CD8-positive, alpha-beta memory T cell (primary cell): Measurements from ENCODE around the gene PGAM1. TPM values are rescaled to one million over a fixed set of nuclear protein-coding genes. Genes with fewer than 3 reads are reported as not detected.

Experiments used
- CTCF ChIA-PET: fragments of 350-600 bp; sonication (Branson Sonifier 250); formaldehyde crosslinking; loops from one replicate; lab custom pipeline; 2021; ENCODE audit warnings: antibody characterized with exemption; lab: Charles Lee
- POLR2A ChIA-PET: fragments of 350-600 bp; sonication (Branson Sonifier 250); formaldehyde crosslinking; loops from one replicate; lab custom pipeline; 2021; ENCODE audit warnings: antibody characterized with exemption; lab: Charles Lee
- DNase-seq, 5 donors: peaks; one replicate each; pipeline versions ENCODE4 v3.0.0 to v3.0.0-alpha.2; 2020 to 2022; ENCODE audit warnings: mixed read lengths in 1 of 5
- H3K27ac ChIP-seq: one replicate; pipeline ENCODE4 v1.7.0; 2013; ENCODE audit warnings: low read depth, mild to moderate bottlenecking, low read length, moderate library complexity
- H3K27me3 ChIP-seq: 2 replicates; pipeline ENCODE4 v1.7.0; 2013; ENCODE audit warnings: low read length, mild to moderate bottlenecking; ENCODE audit not compliant: insufficient read depth, poor library complexity, severe bottlenecking
- H3K36me3 ChIP-seq: 2 replicates; pipeline ENCODE4 v1.7.0; 2013; ENCODE audit warnings: mild to moderate bottlenecking, low read length, moderate library complexity; ENCODE audit not compliant: insufficient read depth
- H3K4me1 ChIP-seq: 2 replicates; pipeline ENCODE4 v1.7.0; 2013; ENCODE audit warnings: mild to moderate bottlenecking, low read length, moderate library complexity; ENCODE audit not compliant: insufficient read depth
- H3K4me3 ChIP-seq: 2 replicates; pipeline ENCODE4 v1.7.0; 2013; ENCODE audit warnings: mild to moderate bottlenecking, low read length
- H3K9me3 ChIP-seq: 2 replicates; pipeline ENCODE4 v1.7.0; 2013; ENCODE audit warnings: mild to moderate bottlenecking, low read length
- H3K27ac Mint-ChIP-seq, 8 donors: one replicate each; pipeline ENCODE4 v1.8.0; 2020 to 2021; ENCODE audit warnings: mixed read lengths in 8 of 8, mild to moderate bottlenecking in 6 of 8, inconsistent platforms in 3 of 8, moderate library complexity in 3 of 8
- H3K27me3 Mint-ChIP-seq, 2 donors: one replicate each; pipeline ENCODE4 v1.8.0; 2020 to 2021; ENCODE audit warnings: mixed read lengths in 2 of 2, mild to moderate bottlenecking in 1 of 2, moderate library complexity in 1 of 2
- H3K36me3 Mint-ChIP-seq, 3 donors: one replicate each; pipeline ENCODE4 v1.8.0; 2020 to 2021; ENCODE audit warnings: mixed read lengths in 3 of 3, inconsistent platforms in 1 of 3, mild to moderate bottlenecking in 1 of 3
- H3K4me1 Mint-ChIP-seq, 3 donors: one replicate each; pipeline ENCODE4 v1.8.0; 2020 to 2021; ENCODE audit warnings: mixed read lengths in 3 of 3, inconsistent platforms in 1 of 3, mild to moderate bottlenecking in 1 of 3
- H3K4me3 Mint-ChIP-seq, 7 donors: one replicate each; pipeline ENCODE4 v1.8.0; 2020 to 2021; ENCODE audit warnings: mixed read lengths in 7 of 7, mild to moderate bottlenecking in 6 of 7, moderate library complexity in 4 of 7, inconsistent platforms in 2 of 7
- H3K9me3 Mint-ChIP-seq, 5 donors: one replicate each; pipeline ENCODE4 v1.8.0; 2020 to 2022; ENCODE audit warnings: mixed read lengths in 5 of 5, mild to moderate bottlenecking in 3 of 5, moderate library complexity in 2 of 5, inconsistent platforms in 1 of 5
- polyA plus RNA-seq: library from polyadenylated mRNA; unstranded; fragments of 300-500 nt; fragmentation: Illumina TruSeq; gene quantifications from one replicate; pipeline ENCODE4 v1.2.3, GENCODE V29; 2021
- total RNA-seq, 2 experiments: library from RNA; stranded (reverse); gene quantifications; one replicate each; pipeline ENCODE4 v1.2.3, GENCODE V29; 2021

PGAM1 gene
- total and polyA plus RNA-seq, 3 experiments from 2014 or later, result 309 to 1,097 (median 1,086) TPM

GRCh38 chr10:97459111-97459510 lies 33.1 kb downstream of the PGAM1 start:
- Mint-ChIP-seq H3K27me3 (no peaks in the 10 kb centered on the region), H3K9me3 (no peaks in the 10 kb centered on the region), H3K4me3 (no peak overlapping the region), H3K27ac (peak overlapping the region in 1 of 8 donors; percentile 51), H3K4me1 (peaks cover 0 to 7% (median 5%) of the 10 kb centered on the region in 3 donors), H3K36me3 (peaks cover 4 to 89% (median 26%) of the 10 kb centered on the region in 3 donors)
- peaks cover 58% of the 10 kb centered on the region for H3K36me3 ChIP-seq
- CTCF ChIA-PET, result no interaction called here
- no peaks in the 10 kb centered on the region for H3K27me3 ChIP-seq
- H3K9me3 ChIP-seq, result no peaks in the 10 kb centered on the region
- DNase-seq, result no peak
- H3K4me3 ChIP-seq, result no peak overlapping the region
- no peak overlapping the region for H3K27ac ChIP-seq
- H3K4me1 ChIP-seq, result no peaks in the 10 kb centered on the region
- POLR2A ChIA-PET, result no interaction called here

GRCh38 chr10:97459933-97460332 lies 33.9 kb downstream of the PGAM1 start:
- Histone ChIP-seq H3K36me3 (peaks cover 58% of the 10 kb centered on the region), H3K4me3 (no peak overlapping the region), H3K4me1 (no peaks in the 10 kb centered on the region), H3K9me3 (no peaks in the 10 kb centered on the region), H3K27me3 (no peaks in the 10 kb centered on the region), H3K27ac (no peak overlapping the region)
- no peaks in the 10 kb centered on the region for H3K9me3 Mint-ChIP-seq
- ChIA-PET POLR2A (no interaction called here), CTCF (no interaction called here)
- no peak for DNase-seq
- H3K36me3 Mint-ChIP-seq, result peaks cover 4 to 93% (median 26%) of the 10 kb centered on the region in 3 donors
- no peaks in the 10 kb centered on the region for H3K27me3 Mint-ChIP-seq
- peak overlapping the region in 2 of 8 donors; percentile 11 to 70 for H3K27ac Mint-ChIP-seq
- no peak overlapping the region for H3K4me3 Mint-ChIP-seq
- H3K4me1 Mint-ChIP-seq, result no peaks in the 10 kb centered on the region

GRCh38 chr10:97462309-97462708 lies 36.3 kb downstream of the PGAM1 start:
- POLR2A ChIA-PET, result no interaction called here

DNA sequence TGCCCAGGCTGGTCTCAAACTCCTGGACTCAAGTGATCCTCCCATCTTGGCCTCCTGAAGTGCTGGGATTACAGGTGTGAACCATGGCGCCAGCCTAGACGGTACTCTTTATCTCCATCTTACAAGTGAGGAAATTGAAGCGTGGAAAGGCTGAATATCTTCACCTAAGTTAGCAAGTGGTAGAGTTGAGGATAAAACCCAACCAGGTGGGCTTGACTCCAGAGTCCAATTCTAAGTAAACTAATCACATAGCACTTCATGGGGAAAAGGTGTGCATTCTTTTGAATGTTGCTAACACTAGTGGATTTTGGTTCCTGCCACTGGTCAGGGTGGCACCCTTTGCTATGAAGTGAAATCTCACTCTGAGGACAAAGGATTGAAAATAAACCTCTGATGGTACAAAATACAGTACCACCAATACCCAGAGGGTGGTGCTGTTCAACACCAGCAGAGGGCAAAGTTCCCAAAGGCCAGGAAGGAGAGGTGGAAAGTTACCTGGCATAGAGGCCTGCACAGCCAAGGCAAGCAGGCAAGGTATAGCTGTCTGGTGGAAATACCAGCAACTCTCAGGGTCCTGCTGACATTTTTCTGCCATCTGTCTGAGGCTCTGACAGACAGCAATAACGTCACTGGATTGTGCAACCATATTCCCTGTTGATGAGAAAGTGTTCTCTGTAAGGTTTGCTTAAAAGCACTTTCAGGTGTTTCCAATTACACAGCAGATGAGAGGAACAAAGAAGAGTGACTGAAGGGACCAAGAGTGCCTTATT lies 37.6 kb downstream of the PGAM1 start:
- Mint-ChIP-seq H3K4me3 (no peak overlapping the region), H3K9me3 (no peaks in the 10 kb centered on the region), H3K4me1 (no peaks in the 10 kb centered on the region), H3K36me3 (peaks cover 4 to 95% (median 22%) of the 10 kb centered on the region in 3 donors), H3K27ac (peak overlapping the region in 5 of 8 donors; percentile 0 to 92 (median 38)), H3K27me3 (no peaks in the 10 kb centered on the region)
- DNase-seq, result peak in 4 of 5 donors; percentile 3 to 51 (median 32)
- no peaks in the 10 kb centered on the region for H3K4me1 ChIP-seq
- peaks cover 61% of the 10 kb centered on the region for H3K36me3 ChIP-seq
- no peaks in the 10 kb centered on the region for H3K27me3 ChIP-seq
- POLR2A ChIA-PET, result no interaction called here
- H3K4me3 ChIP-seq, result no peak overlapping the region
- no peaks in the 10 kb centered on the region for H3K9me3 ChIP-seq
- CTCF ChIA-PET, result interaction anchor here (0.7 to 4.7 kb wide), 7 partner anchors 9 to 185 kb away, joined by 3 to 24 read pairs (median 3); partner anchors contain the start of gene RRP12
- H3K27ac ChIP-seq, result no peak overlapping the region

More at GRCh38 chr10:97462309-97462708, 36.3 kb downstream of the PGAM1 start:
- H3K27me3 ChIP-seq, result no peaks in the 10 kb centered on the region
- Mint-ChIP-seq H3K36me3 (peaks cover 4 to 93% (median 27%) of the 10 kb centered on the region in 3 donors), H3K9me3 (no peaks in the 10 kb centered on the region), H3K4me3 (no peak overlapping the region), H3K4me1 (no peaks in the 10 kb centered on the region), H3K27me3 (no peaks in the 10 kb centered on the region), H3K27ac (peak overlapping the region in 3 of 8 donors; percentile 11 to 68 (median 11))
- no peak overlapping the region for H3K27ac ChIP-seq
- H3K4me3 ChIP-seq, result no peak overlapping the region
- DNase-seq, result no peak
- peaks cover 56% of the 10 kb centered on the region for H3K36me3 ChIP-seq
- no peaks in the 10 kb centered on the region for H3K4me1 ChIP-seq
- H3K9me3 ChIP-seq, result no peaks in the 10 kb centered on the region
- CTCF ChIA-PET, result interaction anchor here (0.7 kb wide), 1 partner anchor 90 kb away, joined by 3 read pairs; no protein-coding TSS in a partner anchor

DNA sequence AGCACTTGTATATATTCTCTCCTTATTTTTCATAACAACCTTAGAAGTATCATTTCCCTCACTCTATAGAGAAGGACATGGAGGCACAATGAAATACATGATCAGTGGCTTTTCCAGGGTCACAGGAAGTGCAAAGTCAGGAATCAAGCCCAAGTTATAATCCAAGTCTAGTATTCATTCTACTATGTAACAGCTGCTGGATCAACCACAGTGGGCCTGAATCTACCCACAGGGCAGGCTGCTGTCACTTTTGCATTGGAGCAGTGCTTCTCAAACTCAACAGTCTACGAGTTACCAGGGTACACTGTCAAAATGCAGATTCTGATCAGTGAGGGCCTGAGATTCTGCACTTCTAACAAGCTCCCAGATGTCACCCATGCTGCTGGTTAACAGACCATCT lies 38.2 kb downstream of the PGAM1 start:
- CTCF ChIA-PET, result interaction anchor here (0.8 to 4.7 kb wide), 7 partner anchors 10 to 186 kb away, joined by 3 to 24 read pairs (median 3); partner anchors contain the start of gene RRP12
- Mint-ChIP-seq H3K9me3 (no peaks in the 10 kb centered on the region), H3K27me3 (no peaks in the 10 kb centered on the region), H3K27ac (peak overlapping the region in 3 of 8 donors; percentile 0 to 92 (median 4)), H3K4me1 (no peaks in the 10 kb centered on the region), H3K36me3 (peaks cover 4 to 95% (median 19%) of the 10 kb centered on the region in 3 donors), H3K4me3 (no peak overlapping the region)
- H3K4me1 ChIP-seq, result no peaks in the 10 kb centered on the region
- no peak overlapping the region for H3K4me3 ChIP-seq
- POLR2A ChIA-PET, result interaction anchor here (0.6 kb wide), 1 partner anchor 155 kb away, joined by 3 read pairs; no protein-coding TSS in a partner anchor
- no peaks in the 10 kb centered on the region for H3K27me3 ChIP-seq
- H3K36me3 ChIP-seq, result peaks cover 59% of the 10 kb centered on the region
- no peak for DNase-seq
- no peaks in the 10 kb centered on the region for H3K9me3 ChIP-seq
- no peak overlapping the region for H3K27ac ChIP-seq

DNA sequence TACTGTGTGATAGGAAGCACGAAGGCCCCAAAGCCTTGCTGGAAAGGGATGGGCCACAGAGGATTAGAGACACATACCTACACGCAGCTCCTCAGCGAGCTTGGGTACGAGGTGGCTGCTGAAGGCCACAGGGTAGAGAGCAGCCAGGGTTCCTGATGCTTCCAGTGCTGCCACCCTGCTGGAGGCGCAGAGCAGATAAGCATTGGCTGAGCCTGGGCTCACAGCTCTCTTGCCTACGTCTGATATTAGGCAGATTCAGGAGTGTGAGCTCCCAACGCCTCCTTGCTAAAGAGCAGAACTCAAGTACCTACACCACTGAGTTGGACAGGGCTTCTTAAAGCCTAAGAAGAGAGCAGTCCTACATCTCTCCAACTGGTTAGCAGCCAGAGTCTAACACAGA lies 40.0 kb downstream of the PGAM1 start:
- Histone ChIP-seq H3K4me3 (no peak overlapping the region), H3K36me3 (peaks cover 58% of the 10 kb centered on the region), H3K27ac (no peak overlapping the region), H3K27me3 (no peaks in the 10 kb centered on the region), H3K4me1 (no peaks in the 10 kb centered on the region), H3K9me3 (no peaks in the 10 kb centered on the region)
- no peaks in the 10 kb centered on the region for H3K4me1 Mint-ChIP-seq
- H3K36me3 Mint-ChIP-seq, result peaks cover 0 to 94% (median 11%) of the 10 kb centered on the region in 3 donors
- POLR2A ChIA-PET, result no interaction called here
- H3K9me3 Mint-ChIP-seq, result no peaks in the 10 kb centered on the region
- no peak for DNase-seq
- H3K27ac Mint-ChIP-seq, result peak overlapping the region in 1 of 8 donors; percentile 81
- no peaks in the 10 kb centered on the region for H3K27me3 Mint-ChIP-seq
- no peak overlapping the region for H3K4me3 Mint-ChIP-seq
- CTCF ChIA-PET, result interaction anchor here (1.1 to 4.7 kb wide), 6 partner anchors 8 to 106 kb away, joined by 3 to 24 read pairs (median 4); partner anchors contain the start of gene ANKRD2

- Histone ChIP-seq H3K4me3 (no peak overlapping the region), H3K27ac (no peak overlapping the region), H3K9me3 (no peaks in the 10 kb centered on the region), H3K27me3 (no peaks in the 10 kb centered on the region), H3K4me1 (no peaks in the 10 kb centered on the region), H3K36me3 (peaks cover 53% of the 10 kb centered on the region)
- Mint-ChIP-seq H3K4me3 (no peak overlapping the region), H3K27ac (peak overlapping the region in 3 of 8 donors; percentile 8 to 41 (median 30)), H3K4me1 (no peaks in the 10 kb centered on the region), H3K27me3 (no peaks in the 10 kb centered on the region), H3K9me3 (no peaks in the 10 kb centered on the region), H3K36me3 (peaks cover 0 to 90% (median 9%) of the 10 kb centered on the region in 3 donors)
- DNase-seq, result no peak
- POLR2A ChIA-PET, result no interaction called here
- CTCF ChIA-PET, result interaction anchor here (1.1 to 4.7 kb wide), 5 partner anchors 15 to 188 kb away, joined by 3 to 24 read pairs (median 5); partner anchors contain the start of gene ANKRD2
These were observed 40.8 kb downstream of the PGAM1 start for GRCh38 chr10:97466755-97467154.

GRCh38 chr10:97468162-97468561 lies 42.2 kb downstream of the PGAM1 start:
- Histone ChIP-seq H3K4me3 (no peak overlapping the region), H3K27me3 (no peaks in the 10 kb centered on the region), H3K4me1 (no peaks in the 10 kb centered on the region), H3K27ac (no peak overlapping the region), H3K9me3 (no peaks in the 10 kb centered on the region), H3K36me3 (peaks cover 47% of the 10 kb centered on the region)
- Mint-ChIP-seq H3K9me3 (no peaks in the 10 kb centered on the region), H3K4me1 (no peaks in the 10 kb centered on the region), H3K27ac (no peak overlapping the region), H3K27me3 (no peaks in the 10 kb centered on the region), H3K4me3 (no peak overlapping the region), H3K36me3 (peaks cover under 1 to 88% (median 10%) of the 10 kb centered on the region in 3 donors)
- POLR2A ChIA-PET, result no interaction called here
- CTCF ChIA-PET, result interaction anchor here (1.2 to 4.7 kb wide), 4 partner anchors 13 to 190 kb away, joined by 3 to 24 read pairs (median 9); no protein-coding TSS in a partner anchor
- DNase-seq, result no peak
